OCI-LY7 (cell line): Measurements from ENCODE around the gene CALHM5.

Experiments used
- EZH2phosphoT487 ChIP-seq: fragments of 200-600 bp; sonication (generic); IDR thresholded peaks from 2 replicates; pipeline ENCODE4 v1.6.1; 2018; ENCODE audit warnings: low read depth, borderline replicate concordance, mild to moderate bottlenecking, mixed run types, antibody characterized with exemption, low read length, moderate library complexity, mixed read lengths
- TF ChIP-seq, protein P1 (sequence below): fragments of 200-600 bp; sonication (generic); conservative IDR thresholded peaks from 2 replicates; pipeline ENCODE4 v1.5.1; 2014; ENCODE audit warnings: mild to moderate bottlenecking, antibody characterized with exemption, low read length, moderate library complexity, mixed read lengths

- TF ChIP-seq, protein P1, sequence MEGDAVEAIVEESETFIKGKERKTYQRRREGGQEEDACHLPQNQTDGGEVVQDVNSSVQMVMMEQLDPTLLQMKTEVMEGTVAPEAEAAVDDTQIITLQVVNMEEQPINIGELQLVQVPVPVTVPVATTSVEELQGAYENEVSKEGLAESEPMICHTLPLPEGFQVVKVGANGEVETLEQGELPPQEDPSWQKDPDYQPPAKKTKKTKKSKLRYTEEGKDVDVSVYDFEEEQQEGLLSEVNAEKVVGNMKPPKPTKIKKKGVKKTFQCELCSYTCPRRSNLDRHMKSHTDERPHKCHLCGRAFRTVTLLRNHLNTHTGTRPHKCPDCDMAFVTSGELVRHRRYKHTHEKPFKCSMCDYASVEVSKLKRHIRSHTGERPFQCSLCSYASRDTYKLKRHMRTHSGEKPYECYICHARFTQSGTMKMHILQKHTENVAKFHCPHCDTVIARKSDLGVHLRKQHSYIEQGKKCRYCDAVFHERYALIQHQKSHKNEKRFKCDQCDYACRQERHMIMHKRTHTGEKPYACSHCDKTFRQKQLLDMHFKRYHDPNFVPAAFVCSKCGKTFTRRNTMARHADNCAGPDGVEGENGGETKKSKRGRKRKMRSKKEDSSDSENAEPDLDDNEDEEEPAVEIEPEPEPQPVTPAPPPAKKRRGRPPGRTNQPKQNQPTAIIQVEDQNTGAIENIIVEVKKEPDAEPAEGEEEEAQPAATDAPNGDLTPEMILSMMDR, result peak; percentile 62
- no peak for TF ChIP-seq EZH2phosphoT487
Observed at GRCh38 chr6:116511424-116512110, at the start of gene CALHM5.
